GM21528 (cell line): ENCODE measurements around the gene ADGRL3.
"Not testable (repeated sequence)": the region's sequence is repeated elsewhere in the genome, so short reads cannot be mapped to it uniquely, and the experiment has no call there.

Experiments used
- ATAC-seq: cut with Tn5 transposase; IDR thresholded peaks from one replicate; pipeline ENCODE4 v1.9.1; 2021; ENCODE audit warnings: mild to moderate bottlenecking, moderate library complexity; ENCODE audit not compliant: unreplicated experiment, low FRiP score

The ADGRL3 gene

GRCh38 chr4:61923179-61923578 lies 723.1 kb downstream of the ADGRL3 start:
- ATAC-seq, result no peak

GRCh38 chr4:61924131-61924530 lies 724.0 kb downstream of the ADGRL3 start:
- no peak for ATAC-seq

GRCh38 chr4:61933527-61933926 lies 733.4 kb downstream of the ADGRL3 start:
- ATAC-seq, result no peak

- ATAC-seq, result no peak
Measured at GRCh38 chr4:61934198-61934597, 734.1 kb downstream of the ADGRL3 start.

GRCh38 chr4:61938250-61938846 lies 738.2 kb downstream of the ADGRL3 start:
- no peak for ATAC-seq

- no peak for ATAC-seq
Measured at GRCh38 chr4:61950625-61951024, 750.5 kb downstream of the ADGRL3 start.

GRCh38 chr4:61953386-61953785 lies 753.3 kb downstream of the ADGRL3 start:
- no peak for ATAC-seq

GRCh38 chr4:61958591-61958990 lies 758.5 kb downstream of the ADGRL3 start:
- no peak for ATAC-seq

GRCh38 chr4:61959087-61959486 lies 759.0 kb downstream of the ADGRL3 start:
- ATAC-seq, result no peak

GRCh38 chr4:61984260-61984909 lies 784.3 kb downstream of the ADGRL3 start:
- no peak for ATAC-seq

- ATAC-seq, result no peak
Measured at GRCh38 chr4:61985426-61985825, 785.3 kb downstream of the ADGRL3 start.

- not testable (repeated sequence) for ATAC-seq
Measured at GRCh38 chr4:61986929-61987328, 786.8 kb downstream of the ADGRL3 start.

- no peak for ATAC-seq
Measured at GRCh38 chr4:61992351-61992750, 792.2 kb downstream of the ADGRL3 start.

- no peak for ATAC-seq
Measured at GRCh38 chr4:61994036-61994435, 793.9 kb downstream of the ADGRL3 start.

- no peak for ATAC-seq
Measured at GRCh38 chr4:61995717-61996340, 795.7 kb downstream of the ADGRL3 start.

- no peak for ATAC-seq
Measured at GRCh38 chr4:61996943-61997342, 796.8 kb downstream of the ADGRL3 start.

- no peak for ATAC-seq
Measured at GRCh38 chr4:61997831-61998230, 797.7 kb downstream of the ADGRL3 start.

GRCh38 chr4:62003695-62004094 lies 803.6 kb downstream of the ADGRL3 start:
- ATAC-seq, result no peak

GRCh38 chr4:62004881-62005280 lies 804.8 kb downstream of the ADGRL3 start:
- no peak for ATAC-seq

- ATAC-seq, result no peak
Measured at GRCh38 chr4:62006108-62006507, 806.0 kb downstream of the ADGRL3 start.

- no peak for ATAC-seq
Measured at GRCh38 chr4:62015043-62015739, 815.1 kb downstream of the ADGRL3 start.
